Measurements from ENCODE around the gene PMEL.
"Not testable (repeated sequence)": the region's sequence is repeated elsewhere in the genome, so short reads cannot be mapped to it uniquely, and the experiment has no call there.

The PMEL gene

DNA sequence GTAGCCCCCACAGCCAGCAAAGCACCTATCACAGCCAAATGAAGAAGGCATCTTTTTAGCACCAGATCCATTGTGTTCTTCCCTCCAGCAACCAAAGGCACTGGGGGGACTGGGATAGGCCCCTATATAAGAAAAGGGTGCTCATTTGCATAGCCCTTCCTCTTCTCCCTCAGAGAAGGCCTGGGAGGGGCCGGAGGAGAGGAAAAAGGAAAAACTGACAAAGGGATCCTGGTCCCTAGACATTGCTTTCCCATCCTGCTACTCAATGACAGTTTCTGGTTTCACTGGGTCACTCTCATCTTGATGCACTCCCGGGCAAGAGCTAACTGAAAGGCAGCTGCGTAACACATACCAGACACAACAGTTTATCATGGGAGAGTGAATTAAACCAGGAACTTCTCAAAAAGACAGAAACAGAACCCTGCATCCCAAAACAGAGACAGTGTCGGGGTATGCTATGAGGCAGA, at the start of gene PMEL:
TSS of gene PMEL (minus strand) at position 102 of the 467 bp plus-strand sequence. CDS start at position 71, 31 bp downstream.
- peak; percentile 21 for DNase-seq (ENCODE audit: low spot score)

DNA sequence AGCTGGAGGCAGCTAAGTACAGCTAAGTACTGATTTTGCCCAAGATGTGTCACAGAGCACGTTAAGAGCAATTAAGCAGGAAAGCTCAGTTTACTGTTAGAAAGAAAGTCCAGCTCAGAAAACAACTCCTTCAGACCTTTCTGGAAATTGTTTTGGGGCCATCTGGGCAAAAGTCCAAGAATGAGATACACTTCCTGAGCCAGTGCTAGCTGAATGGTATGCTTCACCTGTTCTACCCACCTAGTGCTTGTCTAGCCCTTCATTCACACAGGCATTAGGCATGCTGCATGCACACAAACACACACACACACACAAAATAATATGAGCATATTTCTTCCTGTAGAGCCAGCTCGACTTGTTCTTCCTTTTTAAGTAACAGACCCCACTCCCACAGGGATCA, 48.4 kb upstream of the PMEL start:
- DNase-seq (ENCODE audit: low spot score): peak; percentile 4

DNA sequence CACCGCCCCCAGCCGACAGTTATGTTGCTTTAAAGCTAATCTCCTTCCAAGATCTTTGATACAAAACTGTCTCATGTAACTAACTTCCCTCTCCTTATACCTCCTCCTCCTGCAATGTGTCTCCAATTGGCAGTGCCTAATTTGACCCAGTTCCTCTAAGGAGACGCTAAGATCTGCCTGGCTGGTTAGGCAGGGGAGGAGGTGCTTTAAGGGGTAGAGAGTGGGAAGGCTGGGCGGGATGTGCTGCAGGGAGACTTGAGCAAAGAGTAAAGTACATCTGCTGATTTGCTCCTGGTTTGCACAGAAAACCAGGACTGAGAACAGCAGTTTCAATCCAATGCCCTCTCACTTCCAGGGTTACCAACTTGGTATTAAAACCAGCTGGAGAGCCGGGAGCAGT, 47.6 kb upstream of the PMEL start:
- no peak for DNase-seq (ENCODE audit: low spot score)

DNA sequence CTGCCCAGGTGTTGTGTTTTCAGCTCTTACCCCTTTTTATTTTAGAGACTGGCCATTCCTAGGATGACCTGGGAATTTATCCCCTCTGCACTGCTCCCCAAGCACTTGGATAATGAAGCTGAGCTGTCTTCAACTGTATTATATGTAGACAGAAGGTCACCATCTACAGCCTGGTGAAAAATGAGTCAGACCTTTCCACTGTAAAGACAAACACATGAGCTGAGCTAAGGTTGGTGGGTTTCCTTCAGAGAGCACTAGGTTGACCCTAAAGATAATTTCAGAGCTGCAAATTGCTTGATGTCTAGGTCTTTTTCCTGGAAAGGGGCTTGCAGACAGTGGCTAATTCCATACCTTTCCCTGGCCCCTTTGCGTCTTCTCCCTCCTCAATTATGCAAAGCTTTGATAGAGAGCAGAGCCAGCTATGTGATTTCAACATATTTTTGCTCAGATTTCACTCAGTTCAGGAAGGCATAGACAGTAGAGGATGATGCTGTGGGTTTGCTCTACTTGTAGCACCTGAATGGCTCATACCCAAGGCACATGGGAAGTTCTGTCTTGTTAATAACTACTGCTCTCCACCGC, 45.8 kb upstream of the PMEL start:
- DNase-seq (ENCODE audit: low spot score): no peak

DNA sequence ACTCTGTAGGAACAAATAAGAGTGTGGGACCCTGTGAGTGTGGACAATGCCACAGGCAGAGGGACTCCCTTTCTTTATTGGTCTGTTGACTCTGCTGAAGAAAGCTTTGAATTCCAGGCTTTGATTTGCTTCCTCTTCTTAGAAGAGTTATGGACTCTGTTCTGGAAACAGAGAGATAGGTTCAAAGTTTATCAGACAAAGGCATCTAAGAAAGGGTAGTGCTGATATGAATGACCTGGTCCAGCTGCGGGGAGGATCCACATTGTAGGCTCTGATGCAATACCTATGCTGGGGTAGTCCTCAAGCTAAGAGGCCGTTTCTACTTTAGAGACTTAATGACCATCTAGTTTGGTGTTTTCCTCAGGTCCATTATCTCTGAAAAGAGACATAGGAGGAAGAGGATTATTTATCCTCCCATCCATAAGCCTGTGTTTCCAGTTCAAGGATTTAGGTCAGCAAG, 44.3 kb upstream of the PMEL start:
- DNase-seq (ENCODE audit: low spot score): no peak

DNA sequence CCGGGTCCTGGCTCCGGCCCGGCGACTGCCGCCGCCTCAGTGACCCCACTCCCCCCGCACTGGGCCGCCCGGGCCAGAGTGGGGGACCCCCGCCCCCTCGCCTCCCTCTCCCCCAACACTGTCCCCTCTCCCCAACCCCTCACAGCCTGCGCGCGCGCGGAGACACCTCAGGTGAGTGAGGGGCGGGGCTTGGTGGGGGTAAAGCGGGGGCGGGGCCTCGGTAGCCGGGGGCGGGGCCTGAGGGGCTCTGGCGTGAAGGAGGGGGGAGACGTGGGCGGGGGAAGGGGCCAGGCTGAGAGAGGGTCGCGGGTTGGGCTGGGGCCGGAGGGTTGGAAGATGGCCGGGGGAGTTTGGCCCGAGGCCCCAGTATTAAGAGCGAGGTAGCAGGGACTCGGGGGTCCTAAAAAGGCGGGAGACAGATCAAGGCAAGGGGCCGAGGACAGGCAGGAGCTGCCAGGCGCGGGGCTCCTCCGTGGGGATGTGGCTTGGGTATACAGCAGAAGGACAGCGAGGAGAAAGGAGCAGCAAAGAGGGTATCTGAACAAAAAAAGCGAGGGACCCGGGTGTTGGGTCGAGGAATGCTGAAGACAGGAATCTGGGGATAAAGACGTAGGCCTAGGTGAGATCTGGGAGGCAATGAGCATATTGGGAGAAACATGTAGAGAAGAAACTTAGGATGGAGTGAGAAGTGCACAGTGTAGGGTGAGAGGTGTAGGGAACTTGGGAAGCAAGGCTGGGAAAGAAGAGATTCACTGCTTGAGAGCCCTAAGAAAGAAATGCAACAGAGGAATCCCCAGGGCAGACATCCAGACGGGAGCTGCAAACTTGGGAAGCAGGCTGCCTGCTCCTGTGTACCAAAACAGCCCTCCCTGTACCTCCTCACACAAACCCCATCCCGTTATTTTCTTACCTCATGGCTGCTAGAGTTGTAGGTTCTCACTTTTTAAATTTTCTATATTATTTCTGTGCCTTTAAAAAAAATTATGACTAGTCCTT, 42.0 kb upstream of the PMEL start:
- peak; percentile 36 for DNase-seq (ENCODE audit: low spot score)

DNA sequence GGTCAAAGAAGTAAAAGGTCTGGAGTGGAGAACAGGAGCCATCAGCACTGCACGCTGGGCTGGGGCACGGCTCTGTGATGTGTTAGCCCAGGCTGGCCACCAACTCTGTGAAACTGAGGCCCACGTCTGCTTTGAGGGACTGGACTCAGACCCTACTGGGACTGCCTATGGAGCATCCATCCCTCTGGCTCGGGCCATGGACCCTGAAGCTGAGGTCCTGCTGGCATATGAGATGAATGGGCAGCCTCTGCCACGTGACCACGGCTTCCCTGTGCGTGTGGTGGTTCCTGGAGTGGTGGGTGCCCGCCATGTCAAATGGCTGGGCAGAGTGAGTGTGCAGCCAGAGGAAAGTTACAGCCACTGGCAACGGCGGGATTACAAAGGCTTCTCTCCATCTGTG, 38.4 kb upstream of the PMEL start:
- DNase-seq (ENCODE audit: low spot score): no peak

DNA sequence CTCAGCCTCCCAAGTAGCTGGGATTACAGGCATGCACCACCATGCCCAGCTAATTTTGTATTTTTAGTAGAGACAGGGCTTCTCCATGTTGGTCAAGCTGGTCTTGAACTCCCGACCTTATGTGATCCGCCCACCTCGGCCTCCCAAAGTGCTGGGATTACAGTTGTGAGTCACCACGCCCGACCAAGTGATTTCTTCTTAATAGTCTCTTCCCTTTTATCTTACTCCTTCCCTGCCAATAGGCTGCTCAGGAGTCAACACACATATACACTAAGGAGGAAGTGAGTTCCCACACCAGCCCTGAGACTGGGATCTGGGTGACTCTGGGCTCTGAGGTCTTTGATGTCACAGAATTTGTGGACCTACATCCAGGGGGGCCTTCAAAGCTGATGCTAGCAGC, 37.5 kb upstream of the PMEL start:
- DNase-seq (ENCODE audit: low spot score): not testable (repeated sequence)

DNA sequence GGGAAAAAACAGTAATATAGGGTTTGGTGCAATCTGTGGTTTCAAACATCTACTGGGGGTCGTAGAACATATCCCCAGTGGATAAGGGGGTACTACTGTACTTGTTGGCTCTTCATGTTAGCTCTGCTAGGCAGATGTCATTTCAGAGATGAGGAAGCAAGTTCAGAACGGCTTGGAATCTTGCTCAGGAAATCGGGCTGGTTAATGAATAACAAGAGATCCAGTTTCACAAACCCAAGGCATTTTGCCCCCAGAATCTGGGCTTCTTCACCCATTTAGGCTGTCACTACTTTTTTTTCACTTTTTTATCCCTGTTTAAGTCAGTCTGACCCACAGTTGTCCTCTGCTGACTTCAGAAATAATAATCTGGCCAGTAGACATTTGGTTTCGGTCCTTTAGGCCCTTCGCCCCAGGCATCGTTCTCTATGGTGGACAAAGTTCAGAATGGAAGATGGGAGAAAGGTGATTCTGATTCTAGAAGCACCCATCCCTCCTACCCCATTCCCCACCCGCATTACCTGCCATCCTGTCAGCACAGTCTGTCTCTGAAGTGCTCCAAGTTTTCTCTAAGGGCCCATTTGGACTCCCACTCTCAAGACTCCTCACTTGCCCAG, 35.8 kb upstream of the PMEL start:
- no peak for DNase-seq (ENCODE audit: low spot score)

DNA sequence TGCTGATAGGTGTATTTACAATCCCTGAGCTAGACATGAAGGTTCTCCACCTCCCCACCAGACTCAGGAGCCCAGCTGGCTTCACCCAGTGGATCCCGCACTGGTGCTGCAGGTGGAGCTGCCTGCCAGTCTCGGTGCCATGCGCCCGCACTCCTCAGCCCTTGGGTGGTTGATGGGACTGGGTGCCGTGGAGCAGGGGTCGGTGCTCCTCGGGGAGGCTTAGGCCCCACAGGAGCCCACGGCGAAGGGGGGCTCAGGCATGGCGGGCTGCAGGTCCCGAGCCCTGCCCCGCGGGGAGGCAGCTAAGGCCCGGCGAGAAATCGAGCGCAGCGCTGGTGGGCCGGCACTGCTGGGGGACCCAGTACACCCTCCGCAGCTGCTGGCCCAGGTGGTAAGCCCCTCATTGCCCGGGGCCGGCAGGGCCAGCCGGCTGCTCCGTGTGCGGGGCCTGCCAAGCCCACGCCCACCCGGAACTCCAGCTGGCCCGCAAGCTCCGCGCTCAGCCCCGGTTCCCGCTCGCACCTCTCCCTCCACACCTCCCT, 34.2 kb upstream of the PMEL start:
- DNase-seq (ENCODE audit: low spot score): not testable (repeated sequence)

DNA sequence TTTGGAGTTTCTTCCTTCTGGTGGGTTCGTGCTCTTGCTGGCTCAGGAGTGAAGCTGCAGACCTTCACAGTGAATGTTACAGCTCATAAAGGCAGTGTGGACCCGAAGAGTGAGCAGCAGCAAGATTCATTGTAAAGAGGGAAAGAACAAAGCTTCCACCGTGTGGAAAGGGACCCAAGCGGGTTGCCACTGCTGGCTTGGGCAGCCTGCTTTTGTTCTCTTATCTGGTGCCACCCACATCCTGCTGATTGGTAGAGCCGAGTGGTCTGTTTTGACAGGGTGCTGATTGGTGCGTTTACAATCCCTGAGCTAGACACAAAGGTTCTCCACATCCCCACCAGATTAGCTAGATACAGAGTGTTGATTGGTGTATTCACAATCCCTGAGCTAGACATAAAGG, 33.7 kb upstream of the PMEL start:
- DNase-seq (ENCODE audit: low spot score): not testable (repeated sequence)

DNA sequence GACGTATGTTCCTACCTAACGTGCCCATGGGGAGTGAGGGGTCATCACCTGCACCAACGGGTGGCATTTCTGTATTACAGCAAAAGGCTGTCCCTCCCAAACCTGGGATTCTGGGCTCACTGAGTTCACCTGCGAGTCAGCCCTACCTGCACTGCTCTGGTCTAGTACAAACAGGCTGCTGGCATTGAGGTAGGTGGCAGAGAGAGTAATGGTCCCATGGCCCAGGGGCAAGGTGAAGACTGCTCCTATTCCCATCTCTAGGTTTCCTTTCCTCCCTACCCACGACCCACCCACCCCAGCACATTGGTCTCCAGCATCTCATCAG, 31.7 kb upstream of the PMEL start:
- no peak for DNase-seq (ENCODE audit: low spot score)

DNA sequence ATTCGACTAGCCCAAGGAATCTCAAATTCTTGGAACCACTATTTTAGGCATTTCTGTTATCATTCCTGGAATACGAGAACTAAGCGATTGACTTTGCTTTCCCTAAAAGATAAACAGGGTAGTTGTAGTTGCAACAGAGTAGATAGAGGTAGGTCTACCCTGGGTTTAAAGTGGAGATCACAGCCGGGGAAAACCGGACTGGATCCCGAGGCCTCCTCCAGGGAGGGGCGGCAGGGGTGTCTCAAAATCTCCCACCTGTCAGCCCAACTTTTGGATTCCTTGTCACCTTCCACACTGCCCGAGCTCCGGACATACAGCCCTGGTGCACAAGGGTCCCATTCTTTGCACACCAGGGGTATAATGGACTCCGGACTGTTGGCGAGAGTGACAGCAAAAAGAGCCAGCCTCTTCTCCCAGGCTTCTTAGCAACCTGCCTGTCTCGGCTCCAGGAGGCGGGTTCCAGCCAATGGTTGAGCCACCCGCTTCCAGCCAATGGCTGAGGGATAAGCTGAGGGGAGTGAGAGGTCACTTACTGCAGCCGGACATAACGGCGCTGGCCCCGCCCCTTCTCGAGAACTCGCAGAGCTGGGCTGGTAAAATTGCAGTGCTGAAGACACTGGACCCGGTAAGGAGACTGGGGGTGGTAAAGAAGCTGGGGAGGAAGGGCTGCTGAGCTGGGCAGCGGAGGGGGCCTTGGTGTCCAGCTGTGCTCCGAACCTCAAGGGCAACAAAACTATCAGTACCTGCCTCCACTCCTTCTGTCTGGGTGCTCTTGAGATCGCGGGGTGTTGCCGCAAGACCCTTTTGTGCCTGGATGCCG, 31.1 kb upstream of the PMEL start, which contains the start of gene SUOX:
TSS of gene SUOX (plus strand) at position 562 of the 820 bp plus-strand sequence. CDS start 4,946 bp downstream, outside the sequence.
- peak; percentile 96 for DNase-seq (ENCODE audit: low spot score)

DNA sequence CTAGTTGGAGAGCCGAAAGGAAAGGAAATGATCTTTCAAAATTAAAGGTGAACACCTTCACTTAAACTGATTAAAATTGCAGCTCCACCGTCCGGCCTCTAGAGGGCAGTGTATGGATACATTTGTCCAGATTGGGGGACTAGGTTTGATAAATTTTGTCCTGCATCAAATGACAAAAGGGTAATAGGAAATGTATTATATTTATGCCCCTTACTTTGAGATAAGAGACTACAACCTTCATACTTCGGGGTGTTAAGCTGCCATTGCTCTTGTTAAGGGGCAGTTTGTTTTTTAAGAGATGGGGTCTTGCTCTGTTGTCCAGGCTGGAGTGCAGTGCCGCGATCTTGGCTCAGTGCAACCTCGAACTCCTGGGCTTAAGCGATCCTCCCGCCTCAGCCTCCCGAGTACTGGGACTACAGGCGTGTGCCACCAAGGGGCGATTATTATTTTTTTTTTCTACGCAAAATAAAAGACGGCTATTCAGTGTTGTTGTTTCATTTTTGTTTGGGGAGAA, 30.4 kb upstream of the PMEL start:
- DNase-seq (ENCODE audit: low spot score): peak; percentile 67

DNA sequence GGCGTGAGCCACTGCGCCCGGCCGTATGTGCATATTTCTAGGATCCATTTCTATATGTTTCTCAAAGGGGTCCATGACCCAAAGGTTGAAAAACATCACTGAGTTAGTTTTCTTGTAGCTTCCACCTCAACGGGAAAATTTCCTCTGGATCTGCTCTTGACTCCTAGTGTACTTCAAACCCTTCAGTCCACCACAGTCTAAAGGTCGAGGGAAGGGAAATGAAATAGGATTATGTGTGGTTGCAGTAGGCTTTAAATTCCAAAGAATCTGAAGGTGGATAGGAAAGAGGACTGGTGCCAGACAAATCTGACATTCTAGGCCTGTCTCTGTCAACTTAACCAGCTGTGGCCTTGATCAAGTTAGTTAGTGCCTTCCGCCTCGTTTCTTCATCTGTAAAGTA, 29.5 kb upstream of the PMEL start:
- DNase-seq (ENCODE audit: low spot score): no peak

DNA sequence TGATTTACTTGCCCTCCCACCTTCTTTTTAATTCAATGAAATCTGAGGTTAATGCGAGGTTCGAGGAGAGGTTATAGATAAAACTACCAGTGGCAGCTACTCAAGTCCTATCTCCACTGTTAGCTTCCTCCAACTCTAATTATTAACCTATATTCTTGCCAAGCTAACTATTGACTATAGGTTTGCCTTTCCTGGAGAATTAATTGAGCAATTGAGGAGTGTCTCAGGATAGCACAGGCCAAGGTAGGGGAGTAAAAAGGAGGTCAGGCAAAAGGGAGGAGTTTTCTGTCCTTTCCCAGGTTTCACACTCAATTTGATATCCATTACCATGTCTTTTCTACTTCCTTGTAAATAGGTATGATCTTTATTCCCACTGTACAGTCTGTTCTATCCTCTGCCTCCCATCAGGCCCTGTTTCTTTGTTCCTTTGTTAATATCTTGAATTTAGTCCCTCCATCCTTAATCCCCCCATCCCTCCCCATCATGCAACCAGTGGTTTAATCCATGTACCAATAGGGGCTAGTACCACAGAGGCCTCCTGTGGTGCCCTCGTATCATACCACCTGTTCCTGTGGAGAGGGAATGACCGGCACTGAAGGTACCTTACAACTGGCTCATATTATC, 27.5 kb upstream of the PMEL start:
- no peak for DNase-seq (ENCODE audit: low spot score)

DNA sequence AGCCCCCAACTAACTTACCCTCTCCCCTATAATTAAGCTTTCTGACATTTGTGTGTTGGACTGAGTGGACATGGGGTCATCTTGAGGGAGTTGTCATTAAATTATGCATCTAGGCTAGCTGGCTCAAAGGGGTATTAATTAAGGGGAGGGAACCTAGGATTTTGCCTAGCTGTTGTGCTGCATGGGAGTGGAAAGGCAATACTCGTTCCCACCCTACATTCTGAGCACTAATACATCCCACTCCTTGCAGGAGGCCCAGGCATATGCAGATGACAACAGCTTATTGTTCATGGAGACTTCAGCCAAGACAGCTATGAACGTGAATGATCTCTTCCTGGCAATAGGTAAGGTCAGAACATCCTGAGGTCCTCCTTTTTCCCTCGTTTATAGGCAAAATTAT, 25.3 kb upstream of the PMEL start:
- DNase-seq (ENCODE audit: low spot score): no peak

DNA sequence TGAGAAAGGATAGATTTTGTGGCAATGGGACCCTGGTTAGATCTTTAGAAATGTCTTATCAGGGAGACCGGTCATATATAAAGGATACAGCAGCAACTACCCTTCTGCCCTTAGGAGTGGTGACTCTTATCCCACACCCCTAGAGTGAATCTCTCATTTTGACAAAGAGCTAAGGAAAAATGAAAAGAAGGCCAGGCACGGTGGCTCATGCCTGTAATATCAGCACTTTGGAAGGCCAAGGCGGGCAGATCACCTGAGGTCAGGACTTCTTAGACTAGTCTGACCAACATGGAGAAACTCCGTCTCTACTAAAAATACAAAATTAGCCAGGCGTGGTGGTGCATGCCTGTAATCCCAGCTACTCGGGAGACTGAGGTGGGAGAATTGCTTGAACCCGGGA, 20.1 kb upstream of the PMEL start:
- DNase-seq (ENCODE audit: low spot score): not testable (repeated sequence)

DNA sequence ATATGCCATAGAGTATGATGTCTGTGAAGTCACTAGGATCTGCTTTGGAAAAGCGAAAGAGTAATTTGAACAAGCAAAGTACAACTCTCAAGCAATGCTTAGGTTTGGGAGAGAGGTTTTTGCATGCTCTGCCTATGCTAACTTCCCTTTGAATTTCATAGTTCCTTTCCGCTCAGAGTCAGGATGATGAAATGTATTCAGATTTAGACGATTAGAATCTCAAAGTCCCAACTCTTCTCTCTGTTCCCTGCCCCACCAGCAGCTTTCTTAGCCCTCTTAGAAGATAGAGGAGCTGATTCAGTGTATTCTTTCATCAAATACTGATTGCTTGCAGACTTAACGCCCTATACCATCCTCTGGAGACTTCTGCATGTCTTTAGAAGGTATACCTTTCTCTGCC, 19.5 kb upstream of the PMEL start:
- no peak for DNase-seq (ENCODE audit: low spot score)

DNA sequence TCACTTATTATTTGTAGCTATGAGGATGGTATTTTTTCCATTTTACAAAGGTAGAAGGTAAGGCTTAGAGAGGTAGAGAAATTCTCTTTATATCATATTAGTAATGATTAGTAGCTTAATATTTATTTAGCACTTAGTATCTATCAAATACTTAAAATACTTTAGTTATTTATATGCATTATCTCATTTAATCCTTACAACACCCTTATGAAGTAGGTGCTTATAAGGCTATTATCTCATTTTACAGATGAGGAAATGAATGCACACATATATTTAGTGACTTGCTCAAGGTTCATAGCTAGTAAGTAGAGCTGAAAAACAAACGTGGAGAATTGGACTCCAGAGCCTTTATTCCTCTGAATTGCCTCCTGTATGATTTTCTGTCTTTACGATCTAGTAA, 19.0 kb upstream of the PMEL start:
- no peak for DNase-seq (ENCODE audit: low spot score)

All from SW480 (cell line).